HEK293 (cell line): ENCODE measurements around the gene AOC3.
"Not testable (repeated sequence)": the region's sequence is repeated elsewhere in the genome, so short reads cannot be mapped to it uniquely, and the experiment has no call there.

ENCODE experiments used
- CTCF ChIA-PET: fragments of 350-600 bp; formaldehyde crosslinking; extraction: SDS; loops from one replicate; lab custom pipeline; 2021; ENCODE audit warnings: antibody characterized with exemption; lab: Yijun Ruan, JAX
- POLR2A ChIA-PET: fragments of 300-600 bp; formaldehyde crosslinking; extraction: SDS; loops from one replicate; lab custom pipeline; 2020; ENCODE audit warnings: antibody characterized with exemption, inconsistent platforms; lab: Yijun Ruan, JAX
- H3K27ac ChIP-seq: fragments of 200-500 bp; sonication (Bioruptor generic); 2 replicates; pipeline ENCODE4 v1.5.1; 2014; ENCODE audit warnings: low read depth, low read length, control low read depth, inconsistent platforms; ENCODE audit errors: extremely low read depth
- H3K36me3 ChIP-seq, 2 experiments: fragments of 200-500 bp in 1 of 2; sonication (Bioruptor generic) in 1 of 2; 1 replicate in 1 of 2; 2 replicates in 1 of 2; pipeline ENCODE4 v1.5.1; 2014 to 2017; ENCODE audit warnings: inconsistent platforms in 2 of 2, low read length in 2 of 2; ENCODE audit not compliant: control insufficient read depth in 2 of 2, insufficient read depth in 1 of 2
- H3K4me1 ChIP-seq: fragments of 200-500 bp; sonication (Bioruptor generic); 2 replicates; pipeline ENCODE4 v1.5.1; 2014; ENCODE audit warnings: mild to moderate bottlenecking, low read length, inconsistent platforms; ENCODE audit not compliant: control insufficient read depth, insufficient read depth
- H3K4me3 ChIP-seq: 2 replicates; pipeline ENCODE4 v1.5.1; 2011; ENCODE audit warnings: low read depth, mild to moderate bottlenecking, control low read depth, low read length, moderate library complexity
- H3K9me3 ChIP-seq: fragments of 200-500 bp; sonication (Bioruptor generic); 2 replicates; pipeline ENCODE4 v1.5.1; 2014; ENCODE audit warnings: low read depth, low read length, inconsistent platforms; ENCODE audit not compliant: control insufficient read depth, insufficient read depth
- EGR2 ChIP-seq: fragments of 450-650 bp; formaldehyde crosslinking; IDR thresholded peaks from 2 replicates; pipeline ENCODE4 v1.5.1; 2016; ENCODE audit warnings: low read depth, missing biosample characterization, missing genetic modification characterization
- ELK4 ChIP-seq: IDR thresholded peaks from 2 replicates; pipeline ENCODE4 v1.6.1; 2011; ENCODE audit warnings: mild to moderate bottlenecking, low read depth, low read length, borderline replicate concordance
- GLI4 ChIP-seq: fragments of 450-650 bp; formaldehyde crosslinking; IDR thresholded peaks from 2 replicates; pipeline ENCODE4 v1.5.1; 2016; ENCODE audit warnings: missing biosample characterization, missing genetic modification characterization
- INSM2 ChIP-seq: fragments of 450-650 bp; formaldehyde crosslinking; IDR thresholded peaks from 2 replicates; pipeline ENCODE4 v1.5.1; 2016; ENCODE audit warnings: missing biosample characterization, missing genetic modification characterization
- MEIS1 ChIP-seq: sonication (generic); formaldehyde crosslinking; IDR thresholded peaks from 2 replicates; pipeline ENCODE4 v1.8.1; 2022; ENCODE audit warnings: missing genetic modification reagents, mild to moderate bottlenecking, borderline replicate concordance
- MZF1 ChIP-seq: fragments of 450-650 bp; formaldehyde crosslinking; IDR thresholded peaks from 2 replicates; pipeline ENCODE4 v1.5.1; 2017; ENCODE audit warnings: missing biosample characterization, missing genetic modification characterization, borderline replicate concordance
- SP3 ChIP-seq: fragments of 450-650 bp; formaldehyde crosslinking; IDR thresholded peaks from 2 replicates; pipeline ENCODE4 v1.5.1; 2016; ENCODE audit warnings: missing biosample characterization, missing genetic modification characterization
- TSHZ1 ChIP-seq: fragments of 450-650 bp; formaldehyde crosslinking; IDR thresholded peaks from 2 replicates; pipeline ENCODE4 v1.5.1; 2016; ENCODE audit warnings: missing biosample characterization, missing genetic modification characterization, borderline replicate concordance
- ZBTB17 ChIP-seq: fragments of 450-650 bp; formaldehyde crosslinking; IDR thresholded peaks from 2 replicates; pipeline ENCODE4 v1.5.1; 2016; ENCODE audit warnings: missing biosample characterization, missing genetic modification characterization
- ZBTB21 ChIP-seq: fragments of 450-650 bp; formaldehyde crosslinking; IDR thresholded peaks from 2 replicates; pipeline ENCODE4 v1.5.1; 2017; ENCODE audit warnings: missing biosample characterization, missing genetic modification characterization
- ZNF169 ChIP-seq: fragments of 450-650 bp; formaldehyde crosslinking; IDR thresholded peaks from 2 replicates; pipeline ENCODE4 v1.5.1; 2016; ENCODE audit warnings: missing biosample characterization, missing genetic modification characterization
- ZNF214 ChIP-seq: fragments of 450-650 bp; formaldehyde crosslinking; IDR thresholded peaks from 2 replicates; pipeline ENCODE4 v1.5.1; 2017; ENCODE audit warnings: missing biosample characterization, mild to moderate bottlenecking, missing genetic modification characterization, borderline replicate concordance
- ZNF239 ChIP-seq: fragments of 450-650 bp; formaldehyde crosslinking; IDR thresholded peaks from 2 replicates; pipeline ENCODE4 v1.5.1; 2016; ENCODE audit warnings: missing biosample characterization, missing genetic modification characterization
- ZNF26 ChIP-seq: fragments of 450-650 bp; formaldehyde crosslinking; IDR thresholded peaks from 2 replicates; pipeline ENCODE4 v1.5.1; 2016; ENCODE audit warnings: missing biosample characterization, missing genetic modification characterization
- ZNF398 ChIP-seq: fragments of 450-650 bp; formaldehyde crosslinking; IDR thresholded peaks from 2 replicates; pipeline ENCODE4 v1.5.1; 2017; ENCODE audit warnings: missing biosample characterization, missing genetic modification characterization
- ZNF501 ChIP-seq: fragments of 450-650 bp; formaldehyde crosslinking; IDR thresholded peaks from 2 replicates; pipeline ENCODE4 v1.5.1; 2016; ENCODE audit warnings: missing biosample characterization, missing genetic modification characterization
- ZNF514 ChIP-seq: fragments of 450-650 bp; formaldehyde crosslinking; IDR thresholded peaks from 2 replicates; pipeline ENCODE4 v1.5.1; 2016; ENCODE audit warnings: missing biosample characterization, missing genetic modification characterization
- ZNF654 ChIP-seq: fragments of 450-650 bp; formaldehyde crosslinking; IDR thresholded peaks from 2 replicates; pipeline ENCODE4 v1.5.1; 2016; ENCODE audit warnings: low read depth, missing biosample characterization, missing genetic modification characterization
- ZNF792 ChIP-seq: fragments of 450-650 bp; formaldehyde crosslinking; IDR thresholded peaks from 2 replicates; pipeline ENCODE4 v1.5.1; 2016; ENCODE audit warnings: missing biosample characterization, missing genetic modification characterization

AOC3 gene

GRCh38 chr17:42879596-42879985, 28.6 kb downstream of the AOC3 start (continued):
- TF ChIP-seq ZNF26: no peak
- TF ChIP-seq SP3 (tag by site-specific recombination): no peak
- TF ChIP-seq, all 188 proteins: peak for 0

GRCh38 chr17:42880776-42881310, 29.8 kb downstream of the AOC3 start:
- no peak overlapping the region for H3K4me3 ChIP-seq
- POLR2A ChIA-PET: no interaction called here
- CTCF ChIA-PET: interaction anchor here (0.6 to 2.0 kb wide), 5 partner anchors 11 to 514 kb away, joined by 3 to 6 read pairs (median 4); partner anchors contain the start of gene PSMC3IP
- H3K36me3 ChIP-seq: no peaks in the 10 kb centered on the region
- no peak overlapping the region for H3K27ac ChIP-seq
- no peaks in the 10 kb centered on the region for H3K4me1 ChIP-seq
- no peaks in the 10 kb centered on the region for H3K9me3 ChIP-seq
- no peak for TF ChIP-seq ZNF214 (tag by site-specific recombination)
- TF ChIP-seq ZNF169 (tag by site-specific recombination): no peak
- TF ChIP-seq ZNF398 (tag by site-specific recombination): no peak
- TF ChIP-seq ELK4: no peak
- TF ChIP-seq MZF1: no peak

- H3K27ac ChIP-seq, POLR2A ChIA-PET, H3K36me3 ChIP-seq, H3K4me1 ChIP-seq, H3K4me3 ChIP-seq, H3K9me3 ChIP-seq: not testable (repeated sequence)
- 0 out of 2 replicates have a peak, but pooled peaks have one; percentile 9 for TF ChIP-seq ZBTB17 (tag by site-specific recombination)
- CTCF ChIA-PET: interaction anchor here (0.5 to 0.7 kb wide), 2 partner anchors 37 to 667 kb away, joined by 3 read pairs; no protein-coding TSS in a partner anchor
Observed at GRCh38 chr17:42881706-42882105, 30.7 kb downstream of the AOC3 start.

- CTCF ChIA-PET: interaction anchor here (1.1 kb wide), 1 partner anchor 9 kb away, joined by 3 read pairs; no protein-coding TSS in a partner anchor
- H3K4me3 ChIP-seq: no peak overlapping the region
- no peaks in the 10 kb centered on the region for H3K9me3 ChIP-seq
- H3K36me3 ChIP-seq: no peaks in the 10 kb centered on the region
- no peak overlapping the region for H3K27ac ChIP-seq
- POLR2A ChIA-PET: no interaction called here
- no peaks in the 10 kb centered on the region for H3K4me1 ChIP-seq
- TF ChIP-seq ZNF514 (tag by site-specific recombination): no peak
- no peak for TF ChIP-seq TSHZ1
- TF ChIP-seq EGR2 (tag by site-specific recombination): no peak
- TF ChIP-seq MEIS1 (CRISPR knock-in tag): no peak
- TF ChIP-seq ZNF239 (tag by site-specific recombination): no peak
- TF ChIP-seq INSM2 (tag by site-specific recombination): no peak
- no peak for TF ChIP-seq ZBTB21 (tag by site-specific recombination)
- no peak for TF ChIP-seq GLI4
- TF ChIP-seq ZNF501 (tag by site-specific recombination): no peak
- no peak for TF ChIP-seq ZNF654
- TF ChIP-seq ZNF792 (tag by site-specific recombination): no peak
Observed at GRCh38 chr17:42882166-42882565, 31.2 kb downstream of the AOC3 start.
